ENCODE data around the gene MAP3K3. TPM values are rescaled to one million over a fixed set of nuclear protein-coding genes. Genes with fewer than 3 reads are reported as not detected.

Gene MAP3K3
- total and polyA plus RNA-seq, 2 donors (not counting 1 experiment from before 2014, with no cell fraction given) = 49.1 to 74.7 TPM

DNA sequence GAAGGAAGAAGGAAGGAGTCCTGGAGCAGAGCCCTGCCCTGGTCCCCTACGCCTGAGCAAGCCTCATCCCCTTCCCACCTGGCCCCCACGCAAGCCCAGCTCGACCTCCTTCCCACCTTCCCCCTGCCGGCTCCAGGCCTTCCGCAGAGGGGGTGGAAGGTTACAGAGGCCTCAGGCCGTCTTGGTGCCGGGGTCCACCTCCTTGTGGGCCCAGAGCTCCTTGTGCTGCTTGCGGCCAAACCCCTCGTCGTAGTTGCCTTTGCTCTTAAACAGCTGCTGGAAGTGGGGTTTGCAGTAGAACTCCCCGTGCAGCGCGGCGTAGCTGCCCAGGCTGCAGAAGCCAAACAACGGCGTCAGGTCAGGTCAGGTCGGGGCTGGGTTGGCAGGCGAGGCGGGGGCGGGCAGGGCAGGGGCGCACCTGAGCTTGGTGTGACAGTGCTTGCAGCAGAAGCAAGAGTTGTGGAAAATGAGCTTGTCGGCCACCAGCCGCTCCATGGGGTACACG lies 76.2 kb downstream of the MAP3K3 start:
- Histone ChIP-seq H3K27me3 (replicated peaks in 1 of 4; ENCODE audit: control extremely low read depth in 1 of 4, control insufficient read depth in 3 of 4, insufficient read depth in 4 of 4, low read length in 3 of 4) (no peaks in the 10 kb centered on the region), H3K4me3 (ENCODE audit: control extremely low read depth in 1 of 5, extremely low read depth in 1 of 5, insufficient read depth in 1 of 5, low read depth in 2 of 5, low read length in 4 of 5) (peak overlapping the region; percentile 70 to 100 (median 96)), H3K4me2 (replicated peaks; ENCODE audit: low read depth, low read length, poor library complexity, severe bottlenecking) (peak overlapping the region; percentile 99), H3K27ac (ENCODE audit: low read length in 2 of 2) (peak overlapping the region; percentile 82 to 95), H3K36me3 (replicated peaks in 1 of 2; ENCODE audit: control extremely low read depth in 1 of 2, control insufficient read depth in 1 of 2, extremely low read depth in 1 of 2, insufficient read depth in 2 of 2, low read length in 1 of 2) (peaks cover 0 to 47% of the 10 kb centered on the region in 2 experiments), H3K79me2 (ENCODE audit: control insufficient read depth, insufficient read depth, low read length) (peaks cover 58% of the 10 kb centered on the region), H3K9me3 (ENCODE audit: control extremely low read depth in 1 of 3, control insufficient read depth in 2 of 3, insufficient read depth in 1 of 3, low read length in 2 of 3) (peaks cover 0 to 6% (median 0%) of the 10 kb centered on the region in 3 donors), H2AFZ (ENCODE audit: insufficient read depth, low read depth, low read length, poor library complexity, severe bottlenecking) (no peak overlapping the region), H3K4me1 (ENCODE audit: control insufficient read depth in 2 of 2, insufficient read depth in 2 of 2, low read length in 2 of 2) (peaks cover 62 to 70% of the 10 kb centered on the region in 2 donors), H4K20me1 (ENCODE audit: control insufficient read depth, insufficient read depth, low read length, poor library complexity, severe bottlenecking) (peaks cover 57% of the 10 kb centered on the region), H3K9ac (ENCODE audit: low read length) (peak overlapping the region; percentile 93)
- DNase-seq = no peak
- TF ChIP-seq EZH2 (IDR thresholded peaks at IDR 0.05; ENCODE audit: borderline replicate concordance, insufficient read depth, low read depth, low read length, poor library complexity, severe bottlenecking) = no peak
- TF ChIP-seq, protein P1, sequence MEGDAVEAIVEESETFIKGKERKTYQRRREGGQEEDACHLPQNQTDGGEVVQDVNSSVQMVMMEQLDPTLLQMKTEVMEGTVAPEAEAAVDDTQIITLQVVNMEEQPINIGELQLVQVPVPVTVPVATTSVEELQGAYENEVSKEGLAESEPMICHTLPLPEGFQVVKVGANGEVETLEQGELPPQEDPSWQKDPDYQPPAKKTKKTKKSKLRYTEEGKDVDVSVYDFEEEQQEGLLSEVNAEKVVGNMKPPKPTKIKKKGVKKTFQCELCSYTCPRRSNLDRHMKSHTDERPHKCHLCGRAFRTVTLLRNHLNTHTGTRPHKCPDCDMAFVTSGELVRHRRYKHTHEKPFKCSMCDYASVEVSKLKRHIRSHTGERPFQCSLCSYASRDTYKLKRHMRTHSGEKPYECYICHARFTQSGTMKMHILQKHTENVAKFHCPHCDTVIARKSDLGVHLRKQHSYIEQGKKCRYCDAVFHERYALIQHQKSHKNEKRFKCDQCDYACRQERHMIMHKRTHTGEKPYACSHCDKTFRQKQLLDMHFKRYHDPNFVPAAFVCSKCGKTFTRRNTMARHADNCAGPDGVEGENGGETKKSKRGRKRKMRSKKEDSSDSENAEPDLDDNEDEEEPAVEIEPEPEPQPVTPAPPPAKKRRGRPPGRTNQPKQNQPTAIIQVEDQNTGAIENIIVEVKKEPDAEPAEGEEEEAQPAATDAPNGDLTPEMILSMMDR (IDR thresholded peaks at IDR 0.05) = no peak
- Mint-ChIP-seq H3K27me3 (no peaks in the 10 kb centered on the region), H3K4me1 (peaks cover 67% of the 10 kb centered on the region), H3K9me3 (ENCODE audit: insufficient read depth) (no peaks in the 10 kb centered on the region), H3K27ac (peak overlapping the region; percentile 98), H3K4me3 (peak overlapping the region; percentile 94)
- POLR2A ChIA-PET = interaction anchor here (0.6 to 10.6 kb wide), 13 partner anchors 14 to 145 kb away, joined by 3 to 113 read pairs (median 5); partner anchors contain the start of genes CCDC47, DDX42, FTSJ3 and MAP3K3
- intact Hi-C loops (cut with micrococcal nuclease) = loop anchor here (1.0 to 5.0 kb wide), 3 partner anchors 12 to 271 kb away; partner anchors contain the start of gene CYB561
- CTCF ChIA-PET = interaction anchor here (0.6 to 4.0 kb wide), 18 partner anchors 7 to 248 kb away, joined by 3 to 82 read pairs (median 4); partner anchors contain the start of genes CCDC47 and DDX42
- no peak for ATAC-seq (ENCODE audit: low read depth)
- under 1% methylated on average over 20 of the region's 24 CpGs for WGBS (ENCODE audit: insufficient coverage)
